Fibroblast of skin of right quadriceps (primary cell): ENCODE results near the gene ZCCHC14.

Source experiments
- DNase-seq: peaks from one replicate; pipeline ENCODE4 v3.0.0-alpha.2; 2013

ZCCHC14 gene

DNA sequence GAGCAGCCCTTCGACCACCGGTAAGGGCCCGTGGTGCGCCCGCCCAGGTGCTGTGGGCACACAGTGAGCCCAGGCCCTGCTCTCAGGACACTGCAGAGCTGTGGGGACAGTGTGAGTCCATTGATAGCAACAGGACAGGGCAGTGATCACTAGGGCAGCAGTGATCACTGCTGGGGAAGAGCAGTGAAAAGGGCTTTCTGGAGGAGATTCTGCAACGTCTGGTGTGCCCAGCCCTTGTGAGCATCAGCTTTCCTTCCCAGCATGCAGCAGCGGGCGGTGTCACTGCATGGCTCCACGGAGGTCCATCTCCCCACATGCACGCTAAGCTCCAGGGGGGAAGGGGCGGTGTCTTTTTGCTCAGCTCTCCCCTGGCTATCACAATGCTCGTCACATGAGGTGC, 68.6 kb downstream of the ZCCHC14 start:
- no peak for DNase-seq

DNA sequence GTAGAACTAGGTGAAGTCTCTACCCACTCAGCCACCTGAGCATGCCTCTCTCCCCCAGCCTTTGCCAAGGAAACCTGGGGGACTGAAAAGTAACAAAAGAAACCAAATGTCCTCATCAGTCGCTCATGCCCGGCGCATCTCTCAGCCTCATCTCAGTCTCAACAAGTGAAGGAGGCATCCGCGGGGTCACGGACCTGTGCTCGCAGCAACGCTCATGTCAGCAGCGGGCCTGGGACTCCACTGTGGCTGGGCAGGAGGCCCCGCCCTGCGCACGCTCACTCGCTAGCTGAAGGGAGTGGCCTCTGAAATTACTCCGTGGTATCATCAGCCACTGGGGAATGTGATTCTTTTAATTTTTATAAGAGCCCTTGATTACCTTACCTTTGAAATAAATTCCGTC, 69.4 kb downstream of the ZCCHC14 start:
- DNase-seq, result no peak

DNA sequence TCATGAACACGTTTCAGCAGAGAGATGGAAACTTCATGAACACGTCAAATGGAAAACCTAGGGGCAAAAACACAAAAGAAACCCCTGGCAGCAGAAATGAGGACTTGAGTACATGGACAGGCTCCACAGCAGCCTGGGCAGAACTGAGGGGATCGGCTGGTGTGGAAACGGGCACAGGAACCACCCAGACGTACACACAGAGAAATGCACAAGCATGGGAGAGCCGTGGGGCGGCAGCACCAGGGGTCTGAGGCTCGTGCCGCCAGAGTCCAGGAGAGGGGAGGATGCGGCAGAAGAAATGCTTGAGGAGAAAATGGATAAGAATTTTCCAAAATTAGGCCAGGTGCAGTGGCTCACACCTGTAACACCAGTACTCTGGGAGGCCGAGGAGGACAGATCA, 70.7 kb downstream of the ZCCHC14 start:
- no peak for DNase-seq

DNA sequence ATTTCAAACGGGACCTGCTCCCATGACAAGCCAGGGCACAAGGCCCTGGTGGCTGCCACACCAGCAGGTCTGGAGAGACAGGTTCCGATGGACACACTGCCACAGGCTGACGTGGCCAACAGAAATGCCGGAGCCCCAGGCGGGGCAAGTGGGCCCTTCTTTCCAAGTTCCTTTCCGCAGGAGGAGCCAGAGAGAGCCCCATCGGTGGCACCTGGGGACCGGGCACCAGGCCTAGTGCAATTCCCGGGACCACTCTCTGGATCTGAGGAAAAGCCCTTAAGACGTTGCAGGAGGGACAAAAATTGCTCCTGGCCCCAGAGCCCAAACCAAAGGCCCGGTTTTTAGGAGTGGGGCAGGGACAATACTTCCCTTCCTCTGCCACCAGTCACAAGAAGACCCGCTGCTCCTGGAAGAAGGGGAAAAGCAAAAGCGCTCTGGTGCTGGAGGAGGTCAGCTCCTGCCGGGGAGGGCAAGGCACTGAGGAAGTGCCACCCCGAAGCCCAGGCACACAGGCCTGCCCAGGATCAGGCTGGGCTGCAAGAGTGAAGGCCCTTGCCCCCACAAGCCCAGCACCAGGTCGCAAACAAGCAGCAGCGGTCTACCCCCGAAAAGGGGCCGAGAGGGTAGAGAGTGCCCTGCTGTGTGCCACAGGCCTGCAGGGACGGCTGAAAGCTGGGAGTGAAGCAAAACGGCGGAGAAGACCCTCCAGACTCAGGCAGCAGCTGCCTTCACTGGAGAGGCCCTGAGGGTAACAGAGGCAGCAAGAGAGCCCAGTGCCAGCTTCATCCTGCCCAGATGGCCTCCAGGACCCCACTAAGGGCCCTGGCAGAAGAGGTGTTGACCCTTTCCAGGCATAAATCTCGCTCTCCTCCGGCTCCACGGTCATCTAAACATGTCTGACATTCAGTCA, 71.6 kb downstream of the ZCCHC14 start:
- DNase-seq, result no peak

DNA sequence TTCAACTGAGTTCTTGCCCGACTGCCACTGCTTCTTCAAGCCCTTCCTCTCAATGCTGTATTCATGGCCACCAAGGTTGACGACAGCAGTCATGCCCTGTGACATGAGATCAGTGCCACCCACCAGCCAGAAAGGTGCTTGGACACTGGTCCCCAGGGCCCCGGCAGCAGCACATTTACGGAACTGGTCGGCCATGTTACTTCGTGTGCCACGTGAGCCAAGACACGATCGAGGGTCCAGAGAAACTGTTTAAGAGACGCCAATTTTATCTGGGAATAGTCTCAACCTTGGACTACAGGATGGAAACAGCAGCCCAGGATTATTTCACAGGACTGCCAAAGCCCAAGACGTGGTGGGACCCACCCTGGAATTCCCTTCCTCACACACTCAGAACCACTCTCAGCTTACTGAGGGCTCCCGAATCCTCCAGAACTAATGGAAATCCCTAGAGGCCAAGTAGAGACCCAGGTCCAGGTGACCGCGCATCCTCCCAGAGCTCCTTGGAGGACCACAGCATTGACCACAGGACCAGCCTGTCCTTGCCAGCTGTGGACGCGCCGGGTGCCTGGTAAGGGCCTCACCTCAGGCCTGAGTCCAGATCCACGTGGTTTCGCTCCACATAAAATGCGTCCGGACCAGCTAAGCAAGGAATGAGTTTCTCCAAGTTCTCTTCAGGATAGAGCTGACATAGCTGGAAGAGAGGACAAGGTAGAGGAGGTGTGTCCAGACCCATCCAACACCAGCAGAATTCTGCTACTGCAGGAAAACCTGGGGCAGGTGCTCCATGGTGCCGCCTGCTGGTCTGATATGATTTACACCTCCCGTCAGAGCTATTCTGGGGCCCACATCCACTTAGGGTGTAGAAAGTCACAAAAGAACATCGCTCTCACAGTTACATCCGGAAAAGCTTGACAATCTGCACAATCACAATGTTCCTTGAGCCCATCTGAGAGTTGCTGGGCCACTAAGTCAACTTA, 72.5 kb downstream of the ZCCHC14 start:
- DNase-seq, result no peak

DNA sequence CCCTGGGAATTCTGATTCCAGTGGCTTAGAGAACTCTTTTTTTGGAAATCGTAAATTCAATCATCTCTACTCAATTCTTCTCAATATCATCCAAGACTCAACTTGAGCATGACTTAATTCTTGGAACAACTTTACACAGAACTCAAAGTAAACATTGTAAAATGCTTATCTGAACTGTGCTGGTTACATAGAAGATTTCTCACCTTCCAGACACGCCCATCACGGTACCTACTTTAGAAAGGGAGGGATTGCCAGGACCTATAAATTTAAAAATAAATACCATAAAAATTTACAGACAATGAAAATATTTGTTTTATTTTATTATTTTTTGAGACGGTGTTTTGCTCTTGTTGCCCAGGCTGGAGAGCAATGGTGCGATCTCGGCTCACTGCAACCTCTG, 74.2 kb downstream of the ZCCHC14 start:
- no peak for DNase-seq

DNA sequence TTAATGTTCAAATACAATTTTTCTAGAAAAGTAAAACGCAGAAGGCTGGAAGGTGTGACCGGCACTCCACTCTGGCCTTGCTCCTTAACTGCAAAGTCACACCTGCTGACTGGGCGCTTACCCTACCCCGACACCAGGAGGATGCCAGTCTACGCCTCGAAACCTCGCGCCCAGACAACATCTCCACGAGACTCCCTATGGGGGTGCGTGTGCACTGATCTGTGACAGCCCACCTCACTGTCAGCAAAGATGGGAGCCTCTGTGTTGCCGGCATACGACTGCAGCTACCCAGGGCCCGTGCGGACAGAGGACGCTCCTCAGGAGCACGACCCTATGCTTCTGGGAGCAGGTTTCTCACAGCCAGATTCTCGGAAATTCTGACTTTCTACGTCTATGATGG, 74.6 kb downstream of the ZCCHC14 start:
- DNase-seq, result no peak

DNA sequence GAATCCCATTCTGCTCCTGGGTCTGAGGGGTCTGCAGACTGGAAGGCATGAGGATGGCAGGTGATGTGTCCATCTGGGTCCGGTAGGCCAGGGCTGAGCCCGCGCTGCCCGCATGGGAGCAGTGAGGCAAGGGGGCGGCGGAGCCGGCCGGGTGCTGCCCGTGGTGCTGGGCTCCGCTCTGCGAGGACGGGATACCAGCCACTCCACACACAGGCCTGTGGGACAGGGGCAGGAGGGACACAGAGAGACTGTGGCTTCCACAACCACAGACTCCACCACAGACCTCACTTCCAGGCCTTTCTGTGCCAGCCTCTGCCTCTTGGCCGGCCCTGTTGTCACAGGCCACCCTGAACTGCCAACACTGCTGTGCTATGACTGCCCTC, 75.3 kb downstream of the ZCCHC14 start:
- no peak for DNase-seq

DNA sequence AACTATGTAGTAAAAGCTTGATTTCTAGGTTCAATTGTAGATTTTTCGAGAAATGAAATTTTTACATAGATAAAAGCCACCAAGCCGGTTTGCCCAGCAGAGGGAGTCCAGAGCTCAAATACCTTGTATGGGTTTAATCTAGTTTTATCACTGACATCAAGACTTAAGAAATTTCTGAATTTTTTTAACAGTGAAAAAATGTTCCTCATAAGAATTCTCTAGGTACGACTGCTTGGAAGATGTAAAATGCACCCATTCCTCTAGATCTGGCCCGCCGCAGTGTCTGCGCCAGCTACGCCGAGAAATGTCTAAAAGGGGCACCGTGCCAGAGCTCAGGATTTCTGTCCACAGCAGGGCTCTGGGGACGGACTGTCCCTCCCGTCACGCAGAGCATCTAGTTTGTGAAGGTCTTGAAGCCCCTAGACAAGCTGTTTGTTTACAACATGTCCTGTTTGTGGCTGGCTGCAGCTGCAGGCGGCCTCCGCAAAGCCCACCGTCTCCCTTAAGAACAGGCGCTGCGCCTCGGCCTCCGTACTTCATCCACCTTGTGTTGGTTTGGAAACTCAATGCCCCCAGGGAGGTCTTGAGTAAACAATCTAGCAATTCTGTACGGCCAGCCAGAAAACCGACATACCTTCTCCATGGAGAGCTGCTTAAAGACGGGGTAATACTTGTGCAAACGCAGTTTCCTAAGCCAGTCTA, 75.8 kb downstream of the ZCCHC14 start:
- DNase-seq, result peak; percentile 58

DNA sequence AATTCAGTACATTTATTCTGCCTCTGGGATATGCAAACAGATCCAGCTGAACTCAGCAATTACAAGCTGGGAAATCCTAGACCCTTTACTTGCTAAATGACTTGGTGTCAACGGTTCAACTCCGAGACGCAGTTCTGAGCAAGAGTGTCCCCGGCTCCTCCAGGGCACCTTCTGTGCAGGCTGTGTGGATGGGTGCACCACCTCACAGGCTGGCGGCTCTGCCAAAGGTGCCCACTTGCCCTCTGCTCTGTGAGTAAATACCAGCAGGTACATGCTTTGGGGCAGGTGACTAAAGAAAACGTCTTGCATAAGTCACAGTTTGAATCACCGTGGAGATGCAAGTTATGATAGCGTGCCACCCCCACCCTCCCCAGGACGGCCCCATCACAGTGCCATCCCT, 77.4 kb downstream of the ZCCHC14 start:
- no peak for DNase-seq

DNA sequence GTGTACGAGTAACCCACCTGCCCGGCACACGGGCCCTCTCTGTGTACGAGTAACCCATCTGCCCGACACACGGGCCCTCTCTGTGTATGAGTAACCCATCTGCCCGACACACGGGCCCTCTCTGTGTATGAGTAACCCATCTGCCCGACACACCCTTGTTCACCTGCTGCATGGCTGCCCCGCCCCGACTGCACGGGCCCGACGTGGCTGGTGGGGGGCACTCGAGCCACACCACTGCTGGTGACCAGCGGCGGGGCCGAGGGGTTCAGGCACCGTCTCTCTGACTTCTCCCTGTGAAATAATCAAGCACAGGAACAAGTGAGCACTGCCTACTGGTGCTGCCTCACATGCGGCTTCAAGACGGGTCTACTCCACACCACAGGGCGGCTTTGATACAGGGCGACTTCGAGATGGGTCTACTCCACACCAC, 78.6 kb downstream of the ZCCHC14 start:
- no peak for DNase-seq

DNA sequence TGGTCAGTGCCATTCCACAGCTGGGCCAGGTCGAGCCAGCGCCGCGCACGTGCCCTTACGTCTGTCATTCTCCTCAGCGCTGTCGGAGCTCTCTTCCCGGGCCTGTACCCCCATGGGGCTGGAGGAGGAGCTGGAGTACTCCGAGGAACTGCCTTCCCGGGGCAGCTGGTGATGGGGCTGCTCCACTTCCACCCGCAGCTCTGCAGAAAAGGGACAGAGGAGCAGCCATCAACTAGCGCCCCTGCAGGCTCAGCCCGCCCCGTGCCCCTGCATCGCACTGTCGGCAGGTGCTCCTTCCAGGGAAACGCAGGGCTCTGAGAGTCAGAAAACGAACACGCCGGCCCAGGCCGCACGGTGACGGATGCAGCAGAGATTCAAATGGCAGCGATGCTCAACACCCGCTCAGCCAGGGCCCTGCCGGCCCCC, 79.8 kb downstream of the ZCCHC14 start:
- no peak for DNase-seq

DNA sequence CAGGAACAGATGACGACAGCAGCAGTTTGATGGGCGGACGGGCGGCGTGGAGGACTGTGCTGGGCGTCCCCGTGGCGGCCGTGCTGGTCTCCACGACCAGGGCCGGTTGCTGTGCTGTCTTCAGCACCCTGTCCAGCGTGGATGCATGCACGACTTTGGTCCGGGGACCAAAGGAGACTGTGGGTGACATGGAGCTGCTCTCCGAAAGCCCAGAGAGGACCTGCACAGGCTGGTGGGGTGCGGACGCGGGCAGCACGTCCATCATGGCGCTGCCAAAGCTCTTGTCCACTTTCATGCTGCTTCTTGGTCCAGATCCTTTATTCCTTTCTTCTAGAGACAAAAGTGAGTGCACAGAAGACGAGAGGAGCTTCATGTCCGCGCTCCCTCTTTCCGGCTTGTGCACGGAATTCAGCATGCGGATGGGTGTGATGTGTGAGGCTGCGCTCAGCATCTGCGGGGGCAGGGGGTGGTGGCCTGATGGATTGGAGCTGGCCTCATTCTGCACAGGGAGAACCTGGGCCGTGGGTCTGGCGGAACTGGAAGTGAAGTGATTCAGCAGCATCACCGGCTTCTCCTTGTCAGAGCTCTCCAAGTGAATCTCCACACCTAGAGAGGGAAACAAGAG, 80.3 kb downstream of the ZCCHC14 start:
- no peak for DNase-seq

DNA sequence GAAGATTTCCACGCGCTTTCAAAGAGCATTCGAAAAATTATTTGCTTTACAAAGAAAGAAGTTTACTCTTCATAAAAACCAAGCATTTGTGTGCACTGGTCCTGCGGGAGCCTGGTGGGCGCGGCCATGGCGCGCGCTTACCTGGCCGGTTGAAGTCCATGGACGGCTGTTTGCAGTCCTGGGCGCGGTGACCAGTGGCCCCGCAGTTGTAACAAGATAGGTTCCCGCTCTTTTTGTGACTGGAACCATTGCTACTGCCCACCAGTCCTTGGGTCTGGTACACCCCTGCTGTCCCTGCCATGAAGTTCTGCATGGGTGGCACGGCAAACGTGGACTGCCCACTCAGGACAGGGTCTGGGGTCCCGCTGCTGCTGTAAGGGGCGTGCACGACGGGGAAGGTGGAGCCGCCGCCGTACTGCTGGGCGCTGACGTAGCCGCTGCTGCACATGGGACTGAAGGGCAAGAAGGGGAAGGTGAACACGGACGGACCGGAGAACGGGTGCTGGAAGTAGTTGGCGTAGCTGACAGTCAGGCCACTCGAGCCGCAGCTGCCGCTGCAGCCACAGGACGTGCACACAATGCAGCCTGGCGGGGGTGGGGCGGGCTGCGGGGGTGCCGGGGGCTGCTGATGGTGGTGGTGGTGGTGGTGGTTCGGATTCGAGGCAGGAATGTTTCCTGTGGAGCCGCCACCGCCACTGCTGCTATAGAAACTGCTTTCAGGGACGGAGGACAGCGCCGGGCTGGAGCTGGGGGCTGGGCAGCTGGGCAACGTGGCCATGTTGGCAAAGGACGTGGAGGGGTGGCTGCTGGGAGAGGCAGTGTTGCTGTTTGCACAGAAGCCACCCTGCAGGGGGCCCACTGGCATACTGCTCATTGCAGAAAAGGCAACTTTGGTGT, 81.2 kb downstream of the ZCCHC14 start:
- no peak for DNase-seq

DNA sequence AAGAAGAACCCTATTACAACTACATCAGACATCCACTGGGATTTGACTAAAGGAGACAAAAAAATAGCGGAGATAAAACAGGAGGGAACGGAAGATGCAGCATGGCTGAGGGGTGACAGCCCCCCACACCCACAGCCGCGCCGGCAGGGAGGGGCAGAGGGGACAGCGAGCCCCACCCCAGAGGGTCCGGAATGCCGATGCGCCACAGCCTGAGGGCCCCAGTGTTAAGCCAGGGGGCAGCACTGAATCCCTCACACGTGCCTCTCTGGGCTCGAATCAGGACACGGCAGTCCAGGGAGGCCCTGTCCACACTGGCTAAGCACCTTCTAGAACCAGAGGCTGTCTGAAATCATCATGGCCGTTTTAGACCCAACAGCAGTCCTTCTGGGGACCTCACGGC, 81.9 kb downstream of the ZCCHC14 start:
- DNase-seq, result no peak

DNA sequence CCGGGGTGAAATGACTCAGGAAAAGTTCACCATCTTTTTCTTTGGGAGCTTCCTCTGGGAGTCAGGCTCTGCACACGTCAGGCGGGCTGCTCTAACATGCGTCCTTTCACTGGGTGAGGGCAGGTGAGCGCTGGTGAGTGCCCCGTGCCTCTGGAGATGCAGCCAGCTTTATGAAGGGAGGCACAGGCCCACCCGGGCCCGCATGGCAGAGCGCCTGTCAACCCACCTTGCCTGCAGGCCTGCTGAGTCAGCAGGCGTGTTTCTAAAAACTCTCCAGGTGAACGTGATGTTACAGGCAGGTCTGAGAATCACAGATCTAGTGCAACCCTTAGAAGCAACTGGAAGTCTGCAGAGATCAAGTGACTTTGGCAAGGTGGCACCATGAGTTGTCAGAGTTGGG, 82.3 kb downstream of the ZCCHC14 start:
- no peak for DNase-seq

DNA sequence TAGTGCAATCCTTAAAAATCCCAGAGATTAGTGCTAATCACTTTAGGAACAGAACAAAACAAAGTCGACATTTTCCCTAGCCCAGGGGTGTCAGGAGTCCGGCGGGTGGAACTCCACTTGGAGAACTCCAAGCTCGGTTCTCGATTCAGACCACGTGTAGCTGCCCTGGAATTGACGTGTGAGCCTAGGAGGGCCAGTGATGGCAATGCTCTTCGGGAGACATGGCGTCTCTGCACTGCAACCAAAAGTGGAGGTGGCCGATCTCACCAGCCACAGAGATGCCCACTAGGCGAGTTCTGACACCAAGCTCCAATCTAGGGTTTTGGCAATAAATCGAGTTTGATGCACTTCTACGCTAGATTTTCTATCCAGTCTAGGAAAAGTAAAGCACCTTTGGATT, 83.0 kb downstream of the ZCCHC14 start:
- DNase-seq, result no peak

DNA sequence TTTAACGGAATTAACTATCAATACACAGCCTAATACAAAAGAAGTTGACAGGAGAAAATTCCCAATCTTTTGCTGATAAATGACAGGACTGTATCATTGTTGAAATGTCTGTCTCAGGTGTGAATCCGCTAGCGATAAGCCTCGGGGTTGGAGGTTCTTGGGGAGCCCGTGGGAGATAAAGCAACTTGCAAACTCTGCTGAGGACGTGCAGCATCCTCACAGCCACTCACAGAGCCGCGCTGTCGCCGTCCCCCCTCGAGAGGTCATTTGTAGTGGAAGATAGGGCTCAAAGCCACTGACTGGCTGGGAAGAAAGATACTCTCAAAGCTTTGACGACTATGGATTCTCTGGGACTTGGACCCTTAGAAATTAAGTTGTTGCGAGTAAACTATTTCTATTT, 83.7 kb downstream of the ZCCHC14 start:
- DNase-seq, result no peak

DNA sequence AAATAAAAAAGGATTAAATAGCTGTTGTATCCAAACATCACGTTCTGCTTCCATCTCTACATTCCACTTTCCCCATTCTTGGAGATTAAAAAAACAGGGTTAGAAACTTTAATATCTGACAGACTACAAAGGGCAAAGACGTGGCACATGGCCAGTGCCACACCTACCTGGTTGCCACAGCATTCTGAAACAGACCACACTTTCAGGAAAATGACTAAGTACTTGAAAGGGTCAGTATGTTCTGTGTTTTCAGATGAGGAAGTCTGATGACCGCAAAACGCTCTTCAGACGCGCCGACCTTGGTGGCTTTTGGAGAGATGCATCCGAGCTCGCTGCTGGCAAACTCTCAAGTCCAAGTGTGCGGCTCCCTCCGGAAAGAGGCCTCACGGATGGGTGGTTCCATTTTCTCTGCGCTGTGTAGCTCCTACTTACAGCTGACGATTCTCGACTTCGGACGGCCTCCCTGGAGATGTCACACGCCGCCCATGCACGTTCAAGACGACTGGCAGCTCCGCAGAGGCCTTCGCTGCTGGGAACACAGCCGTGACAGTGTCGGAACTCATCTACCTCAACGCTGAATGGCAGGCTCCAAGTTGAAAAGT, 85.2 kb downstream of the ZCCHC14 start:
- no peak for DNase-seq

DNA sequence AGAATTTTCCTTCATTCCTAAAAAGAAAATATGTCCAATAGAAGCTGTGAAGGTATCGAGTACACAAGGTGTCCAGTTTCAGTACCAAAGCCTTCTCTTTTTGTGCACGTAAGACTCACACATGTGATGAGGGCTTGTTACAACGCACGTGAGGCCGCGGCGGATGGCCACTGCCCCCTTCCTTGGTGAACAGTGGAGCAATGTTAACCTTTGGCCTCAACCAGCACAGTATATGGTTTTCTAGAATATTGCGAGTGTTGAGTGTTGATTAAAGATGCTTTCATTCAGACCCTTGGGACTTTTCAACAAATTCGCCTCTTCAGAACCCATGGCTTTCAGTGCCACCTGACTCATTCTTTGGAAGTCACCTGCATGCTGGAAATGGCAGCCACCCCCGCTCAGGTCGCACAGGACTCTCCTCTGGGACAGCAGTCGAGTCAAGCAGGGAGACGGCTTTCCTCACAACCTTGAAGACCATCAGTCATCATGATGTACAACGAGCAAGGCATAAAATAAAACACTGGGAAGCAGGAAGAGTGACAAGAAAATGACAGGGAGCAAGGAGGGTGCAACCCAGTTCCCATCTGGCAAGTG, 86.2 kb downstream of the ZCCHC14 start:
- no peak for DNase-seq
